KOPT-K1 (cell line): ENCODE data around the gene JAK1.

Source experiments
- H3K27ac ChIP-seq: fragments of 200-600 bp; sonication (generic); 2 replicates; pipeline ENCODE4 v1.5.1; 2016; ENCODE audit warnings: antibody characterized with exemption, mild to moderate bottlenecking, low read depth, low read length; ENCODE audit not compliant: poor library complexity, severe bottlenecking
- H3K36me3 ChIP-seq: fragments of 200-600 bp; sonication (generic); 2 replicates; pipeline ENCODE4 v1.5.1; 2017; ENCODE audit warnings: antibody characterized with exemption, mild to moderate bottlenecking, low read length, moderate library complexity; ENCODE audit not compliant: insufficient read depth
- H3K9me3 ChIP-seq: fragments of 200-600 bp; sonication (generic); 2 replicates; pipeline ENCODE4 v1.5.1; 2017; ENCODE audit warnings: antibody characterized with exemption, low read length, mild to moderate bottlenecking; ENCODE audit not compliant: insufficient read depth, poor library complexity, severe bottlenecking

The JAK1 gene

DNA sequence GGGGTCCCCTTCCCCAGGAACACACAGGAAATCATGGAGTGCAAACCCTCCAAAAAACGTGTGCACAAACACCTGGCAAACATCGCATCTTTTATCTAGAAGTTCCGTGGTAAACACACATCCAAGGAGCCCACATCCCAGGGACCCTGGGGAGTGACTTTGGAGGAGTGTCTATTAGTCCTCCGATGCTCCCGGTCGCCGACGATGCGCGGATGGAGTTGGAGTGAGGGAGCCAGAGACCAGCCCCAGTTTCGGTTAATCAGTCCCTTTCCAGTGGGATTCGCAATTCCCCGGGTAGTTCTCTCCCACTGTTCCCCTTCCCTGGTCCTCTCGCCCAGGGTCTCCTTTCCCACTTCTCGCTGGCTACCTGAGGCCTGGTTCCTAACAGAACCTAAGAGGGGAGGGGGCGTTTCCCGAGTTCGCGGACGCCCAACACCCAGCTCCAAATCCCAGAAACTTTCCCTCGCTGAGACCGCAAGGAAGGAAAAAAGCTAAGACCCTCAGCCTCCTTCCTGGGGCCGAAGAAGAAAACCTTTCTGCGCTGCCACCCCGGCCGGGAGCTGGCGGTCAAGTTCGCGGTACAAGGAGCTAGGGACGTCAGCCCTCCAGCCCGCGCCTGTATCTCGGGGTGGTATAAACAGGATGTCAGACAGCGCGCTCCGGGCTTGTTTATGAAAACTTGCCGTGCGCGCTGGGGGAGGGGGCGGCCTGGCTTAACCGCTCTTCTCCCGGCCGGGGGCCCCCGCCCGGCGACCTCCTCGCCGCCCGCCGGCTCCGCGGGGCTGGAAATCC is 787 bp downstream of the JAK1 start:
- Histone ChIP-seq H3K36me3 (no peaks in the 10 kb centered on the region), H3K9me3 (no peaks in the 10 kb centered on the region), H3K27ac (peak overlapping the region; percentile 87)

DNA sequence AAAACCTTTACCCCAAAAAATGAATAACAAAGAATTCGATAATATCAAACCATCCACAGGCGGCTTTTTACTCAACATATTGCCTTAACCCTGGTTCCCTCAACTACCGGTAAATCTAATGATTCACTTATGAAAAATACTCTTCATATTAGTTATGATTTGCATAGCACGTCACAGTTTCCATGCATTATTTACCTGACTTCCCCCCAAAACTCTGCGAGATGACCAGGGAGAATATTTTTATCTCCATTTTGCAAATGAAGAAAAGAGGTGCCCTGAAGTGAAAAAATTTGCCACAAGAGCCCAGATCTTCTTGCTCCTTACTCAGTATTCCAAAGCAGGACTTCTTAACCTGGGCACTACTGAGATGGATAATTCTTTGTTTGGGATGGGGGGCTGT is 2.9 kb downstream of the JAK1 start:
- no peaks in the 10 kb centered on the region for H3K9me3 ChIP-seq
- no peaks in the 10 kb centered on the region for H3K36me3 ChIP-seq
- no peak overlapping the region for H3K27ac ChIP-seq

- peak overlapping the region; percentile 2 for H3K27ac ChIP-seq
- no peaks in the 10 kb centered on the region for H3K9me3 ChIP-seq
- no peaks in the 10 kb centered on the region for H3K36me3 ChIP-seq
Measured at GRCh38 chr1:64962441-64962840, 3.9 kb downstream of the JAK1 start.

DNA sequence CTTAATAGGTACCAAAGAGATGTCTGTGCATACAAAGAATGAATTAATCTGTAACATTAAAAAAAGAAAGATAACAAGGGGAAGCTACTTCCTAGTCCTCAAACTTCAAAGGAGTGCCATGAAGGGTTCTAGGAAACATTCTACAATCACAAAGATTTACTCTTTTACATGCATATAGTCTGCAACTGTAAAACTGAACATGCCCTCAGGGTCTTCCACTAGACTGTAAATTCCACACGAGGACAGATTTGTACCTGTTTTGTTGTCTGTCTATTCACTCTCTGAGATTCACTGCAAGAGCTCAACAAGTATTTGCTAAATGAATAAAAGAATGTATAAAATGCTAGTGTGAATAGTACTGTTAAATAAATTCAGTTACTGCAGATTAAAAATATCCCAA is 4.4 kb downstream of the JAK1 start:
- Histone ChIP-seq H3K27ac (peak overlapping the region; percentile 2), H3K9me3 (no peaks in the 10 kb centered on the region), H3K36me3 (no peaks in the 10 kb centered on the region)

DNA sequence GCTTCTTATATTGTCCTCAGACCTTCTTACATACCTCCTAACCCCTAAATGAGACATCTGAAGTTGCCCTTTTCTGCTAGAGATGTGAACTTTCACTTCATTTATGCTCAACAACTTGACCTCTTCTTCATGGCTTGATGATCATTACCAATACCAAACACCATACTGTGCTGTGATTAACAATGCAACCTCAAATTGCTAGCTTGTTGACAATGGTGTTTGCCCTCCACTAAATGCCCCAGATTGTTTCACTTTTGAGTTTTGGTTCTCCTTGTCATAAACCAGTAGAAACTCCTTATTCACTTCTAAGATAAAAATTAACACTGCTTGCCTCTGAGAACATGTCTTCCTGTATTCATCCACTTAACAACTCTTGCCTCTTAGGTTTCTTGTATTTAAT is 5.6 kb downstream of the JAK1 start:
- no peak overlapping the region for H3K27ac ChIP-seq

DNA sequence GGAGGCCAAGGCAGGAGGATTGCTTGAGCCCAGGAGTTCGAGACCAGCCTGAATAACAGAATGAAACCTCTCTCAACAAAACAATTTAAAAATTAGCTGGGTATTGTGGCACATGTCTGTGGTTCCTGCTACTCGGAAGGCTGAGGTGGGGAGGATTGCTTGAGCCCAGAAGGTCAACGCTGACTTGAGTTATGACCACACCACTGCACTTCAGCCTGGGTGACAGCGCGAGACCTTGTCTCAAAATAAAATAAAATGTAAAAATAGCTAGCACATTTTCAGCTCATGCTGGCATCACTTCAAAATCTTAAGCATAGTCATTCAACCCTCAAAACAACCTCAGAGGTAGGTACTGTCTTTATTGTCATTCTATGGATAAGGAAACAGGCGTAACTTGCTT is 6.4 kb downstream of the JAK1 start:
- Histone ChIP-seq H3K27ac (no peak overlapping the region), H3K9me3 (no peaks in the 10 kb centered on the region), H3K36me3 (no peaks in the 10 kb centered on the region)

More for the DNA sequence above, 5.6 kb downstream of the JAK1 start:
- Histone ChIP-seq H3K36me3 (no peaks in the 10 kb centered on the region), H3K9me3 (no peaks in the 10 kb centered on the region)

- Histone ChIP-seq H3K9me3 (no peaks in the 10 kb centered on the region), H3K27ac (peak overlapping the region; percentile 4), H3K36me3 (no peaks in the 10 kb centered on the region)
Measured at GRCh38 chr1:64956733-64957441, 9.5 kb downstream of the JAK1 start.

DNA sequence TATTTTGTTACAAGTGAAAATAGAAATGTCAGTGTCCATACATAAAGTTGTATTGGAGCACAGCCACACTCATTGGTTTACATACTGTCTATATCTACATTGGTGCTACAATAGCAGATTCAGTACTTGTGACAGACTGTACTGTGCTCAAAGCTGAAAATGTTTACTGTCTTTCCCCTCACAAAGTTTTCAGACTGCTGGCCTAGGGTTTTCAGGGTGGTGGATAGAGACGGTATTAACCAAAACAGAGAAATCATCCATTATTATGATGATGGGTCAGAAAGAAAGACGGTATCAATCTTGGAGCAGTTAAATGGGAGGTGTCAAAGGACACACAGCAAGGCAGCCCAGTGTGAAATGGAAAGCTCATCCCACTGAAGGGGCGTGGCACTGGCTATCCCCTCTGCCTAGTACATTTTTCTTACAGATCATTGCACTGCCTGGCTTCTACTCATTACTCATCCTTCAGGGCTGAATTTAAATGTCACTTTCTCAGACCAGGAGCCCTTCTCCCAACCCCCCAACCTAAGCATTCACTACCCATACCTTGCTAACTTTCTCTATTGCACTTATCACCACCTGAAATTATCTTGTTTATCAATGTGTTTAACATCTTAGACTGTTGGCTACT is 10.2 kb downstream of the JAK1 start:
- Histone ChIP-seq H3K9me3 (no peaks in the 10 kb centered on the region), H3K27ac (peak overlapping the region; percentile 4), H3K36me3 (no peaks in the 10 kb centered on the region)

DNA sequence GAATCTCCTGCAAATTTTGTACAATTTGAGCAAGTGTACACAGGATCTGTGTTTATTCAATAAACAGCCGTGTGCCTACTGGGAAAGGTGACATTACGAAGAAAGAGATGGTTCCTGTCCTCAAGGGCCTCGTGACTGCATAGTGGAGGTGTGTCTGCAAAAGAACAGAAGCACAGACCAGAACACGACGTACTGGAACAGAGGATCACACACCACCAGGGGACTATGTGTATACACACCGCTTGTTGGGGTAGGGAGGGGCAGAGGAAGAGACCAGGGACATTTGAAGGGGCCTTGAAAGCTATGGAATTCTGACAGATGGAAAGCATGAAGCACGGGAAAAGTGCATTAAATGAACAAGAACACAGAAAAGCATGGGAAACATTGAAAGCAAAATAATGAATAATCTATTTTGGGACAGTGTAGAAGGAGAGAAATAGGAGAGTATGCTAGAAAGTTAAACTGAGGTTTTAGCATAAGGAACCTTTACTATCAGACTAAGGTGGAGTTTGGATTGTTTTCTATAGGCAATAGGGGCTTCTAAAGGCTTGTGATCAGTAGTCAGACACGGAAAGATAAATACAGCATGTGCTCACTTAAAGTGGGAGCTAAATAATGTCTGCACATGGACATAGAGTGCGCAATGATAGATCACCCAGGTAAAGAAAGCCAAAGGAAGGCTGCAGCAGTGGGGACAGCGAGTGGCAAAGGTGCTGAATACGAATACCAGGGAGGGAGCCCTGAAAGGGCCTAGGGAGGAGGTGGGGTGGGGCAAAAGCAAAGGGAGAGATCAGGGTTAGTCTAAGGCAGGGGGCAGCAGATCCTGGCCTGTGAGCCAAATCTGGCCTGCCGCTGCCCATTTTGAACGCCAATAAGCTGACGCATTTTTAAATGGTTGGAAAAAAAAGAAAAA is 11.0 kb downstream of the JAK1 start:
- Histone ChIP-seq H3K36me3 (no peaks in the 10 kb centered on the region), H3K27ac (no peak overlapping the region), H3K9me3 (no peaks in the 10 kb centered on the region)

DNA sequence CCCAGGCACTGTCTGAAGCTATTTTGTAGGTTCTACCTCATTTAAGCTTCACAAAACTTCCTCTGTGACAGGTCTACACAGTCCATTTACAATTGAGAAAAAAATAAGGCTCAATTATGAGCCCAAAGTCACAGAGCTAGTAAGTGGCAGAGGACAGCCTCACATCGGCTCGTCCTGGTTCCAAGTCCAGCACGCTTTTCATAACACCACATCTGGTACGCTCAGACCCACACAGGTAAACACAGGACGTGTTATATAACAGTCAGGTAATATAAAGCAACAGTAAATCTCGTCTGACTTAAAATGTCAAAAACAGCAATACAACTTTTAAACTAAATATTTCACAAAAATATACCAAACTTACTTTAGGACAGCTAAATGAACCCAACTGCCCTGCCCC is 13.1 kb downstream of the JAK1 start:
- Histone ChIP-seq H3K9me3 (no peaks in the 10 kb centered on the region), H3K36me3 (no peaks in the 10 kb centered on the region), H3K27ac (no peak overlapping the region)

DNA sequence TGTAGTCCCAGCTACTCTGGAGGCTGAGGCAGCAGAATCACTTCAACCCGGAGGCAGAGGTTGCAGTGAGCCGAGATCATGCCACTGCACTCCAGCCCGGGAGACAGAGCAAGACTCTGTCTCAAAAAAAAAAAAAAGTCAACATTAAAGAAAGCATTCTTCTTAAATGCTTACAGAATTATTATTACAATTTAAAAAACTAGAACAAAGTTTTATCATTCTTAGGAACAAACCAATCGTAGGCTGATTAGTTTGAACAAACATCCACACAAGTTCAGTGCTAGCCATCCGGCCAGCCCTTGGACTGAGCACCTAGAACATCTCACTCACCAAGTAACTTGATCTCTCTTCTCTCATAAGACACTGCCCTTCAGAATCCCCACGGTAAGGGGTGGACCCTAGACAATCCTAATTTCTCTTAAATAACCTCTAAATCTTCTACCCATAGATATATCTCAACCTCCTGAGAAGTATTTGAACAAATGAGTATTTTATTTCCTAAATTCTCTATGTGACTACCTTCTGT is 16.0 kb downstream of the JAK1 start:
- Histone ChIP-seq H3K27ac (no peak overlapping the region), H3K9me3 (no peaks in the 10 kb centered on the region)

DNA sequence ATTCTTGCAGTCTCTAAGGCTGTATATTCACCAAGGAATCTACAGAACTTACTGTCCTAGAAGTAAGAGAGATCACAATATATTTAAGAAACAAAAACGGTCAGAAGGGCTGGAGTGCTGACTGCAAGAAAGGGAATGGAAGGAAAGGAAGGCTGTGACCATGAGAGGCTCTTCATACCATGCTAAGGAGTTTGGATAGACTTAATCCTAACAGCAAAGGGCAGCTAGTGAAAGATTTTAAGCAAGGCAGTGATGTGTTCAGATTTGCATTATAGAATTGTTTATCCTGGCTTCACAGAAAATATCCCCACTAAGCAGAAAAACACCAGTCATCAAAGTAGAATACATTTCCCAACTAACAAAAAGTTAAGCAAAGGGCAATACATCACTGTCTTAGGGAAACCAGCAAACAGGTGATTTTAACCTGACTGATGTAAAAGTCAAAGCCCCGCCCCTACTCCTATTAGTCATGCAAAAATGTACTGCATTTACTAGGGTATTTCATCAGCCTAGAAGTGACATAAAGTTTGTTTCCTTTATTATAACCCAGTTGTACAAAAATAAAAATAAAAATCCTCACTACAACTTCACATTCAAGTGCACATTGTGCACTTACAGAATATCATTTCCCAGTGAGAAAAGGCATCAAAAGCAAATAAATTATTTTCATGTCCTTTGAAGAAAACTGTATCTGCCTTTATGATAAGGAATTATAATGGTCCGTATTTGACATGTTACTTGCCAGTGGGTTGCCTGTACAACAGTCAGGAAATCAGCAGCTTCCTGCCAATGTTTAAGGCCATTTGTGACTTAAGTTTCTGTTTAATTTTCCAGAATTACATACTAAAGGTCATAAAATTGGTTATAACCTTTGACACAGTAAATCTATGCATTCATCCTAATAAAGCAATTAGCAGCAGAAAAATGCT is 17.2 kb downstream of the JAK1 start:
- no peak overlapping the region for H3K27ac ChIP-seq
- no peaks in the 10 kb centered on the region for H3K9me3 ChIP-seq
- H3K36me3 ChIP-seq: no peaks in the 10 kb centered on the region

More for the DNA sequence above, 16.0 kb downstream of the JAK1 start:
- H3K36me3 ChIP-seq: no peaks in the 10 kb centered on the region

GRCh38 chr1:64948216-64948615 is 18.1 kb downstream of the JAK1 start:
- H3K27ac ChIP-seq: no peak overlapping the region
- no peaks in the 10 kb centered on the region for H3K9me3 ChIP-seq
- H3K36me3 ChIP-seq: no peaks in the 10 kb centered on the region

- Histone ChIP-seq H3K9me3 (no peaks in the 10 kb centered on the region), H3K27ac (no peak overlapping the region), H3K36me3 (no peaks in the 10 kb centered on the region)
Measured at GRCh38 chr1:64946916-64947315, 19.4 kb downstream of the JAK1 start.
